GM19023 (cell line): ENCODE results near the gene SERINC5.
"Not testable (repeated sequence)": the region's sequence is repeated elsewhere in the genome, so short reads cannot be mapped to it uniquely, and the experiment has no call there.

ENCODE experiments used
- ATAC-seq: cut with Tn5 transposase; IDR thresholded peaks from one replicate; pipeline ENCODE4 v1.9.1; 2021; ENCODE audit warnings: mild to moderate bottlenecking, moderate library complexity; ENCODE audit not compliant: unreplicated experiment

Gene SERINC5

GRCh38 chr5:80143491-80143890 is 112.4 kb downstream of the SERINC5 start:
- ATAC-seq = no peak

GRCh38 chr5:80142996-80143395 is 112.9 kb downstream of the SERINC5 start:
- ATAC-seq = no peak

- no peak for ATAC-seq
Measured at GRCh38 chr5:80141681-80142080, 114.2 kb downstream of the SERINC5 start.

GRCh38 chr5:80141147-80141671 is 114.6 kb downstream of the SERINC5 start:
- ATAC-seq = no peak

- no peak for ATAC-seq
Measured at GRCh38 chr5:80140496-80140895, 115.4 kb downstream of the SERINC5 start.

- no peak for ATAC-seq
Measured at GRCh38 chr5:80139466-80139972, 116.3 kb downstream of the SERINC5 start.

GRCh38 chr5:80138486-80138885 is 117.4 kb downstream of the SERINC5 start:
- no peak for ATAC-seq

- not testable (repeated sequence) for ATAC-seq
Measured at GRCh38 chr5:80136798-80137197, 119.0 kb downstream of the SERINC5 start.

GRCh38 chr5:80134876-80135275 is 121.0 kb downstream of the SERINC5 start:
- no peak for ATAC-seq

GRCh38 chr5:80129146-80129545 is 126.7 kb downstream of the SERINC5 start:
- no peak for ATAC-seq

GRCh38 chr5:80128141-80128540 is 127.7 kb downstream of the SERINC5 start:
- no peak for ATAC-seq

GRCh38 chr5:80127116-80127552 is 128.7 kb downstream of the SERINC5 start:
- no peak for ATAC-seq

GRCh38 chr5:80125962-80126480 is 129.8 kb downstream of the SERINC5 start:
- ATAC-seq = peak; percentile 71

- ATAC-seq = peak; percentile 84
Measured at GRCh38 chr5:80125022-80125961, 130.6 kb downstream of the SERINC5 start.

- ATAC-seq = no peak
Measured at GRCh38 chr5:80124121-80124918, 131.5 kb downstream of the SERINC5 start.

- ATAC-seq = no peak
Measured at GRCh38 chr5:80122579-80122978, 133.3 kb downstream of the SERINC5 start.

GRCh38 chr5:80119372-80119771 is 136.5 kb downstream of the SERINC5 start:
- no peak for ATAC-seq

- ATAC-seq = no peak
Measured at GRCh38 chr5:80117446-80117845, 138.4 kb downstream of the SERINC5 start.

GRCh38 chr5:80116465-80116864 is 139.4 kb downstream of the SERINC5 start:
- ATAC-seq = no peak

GRCh38 chr5:80116000-80116399 is 139.8 kb downstream of the SERINC5 start:
- no peak for ATAC-seq

GRCh38 chr5:80114860-80115259 is 141.0 kb downstream of the SERINC5 start:
- no peak for ATAC-seq
